Measurements from ENCODE around the gene TSPOAP1. TPM values are rescaled to one million over a fixed set of nuclear protein-coding genes. Genes with fewer than 3 reads are reported as not detected.
"Not testable (repeated sequence)": the region's sequence is repeated elsewhere in the genome, so short reads cannot be mapped to it uniquely, and the experiment has no call there.

The TSPOAP1 gene
- total RNA-seq, 2 experiments from 2014 or later, result 21.6 to 22.7 TPM

DNA sequence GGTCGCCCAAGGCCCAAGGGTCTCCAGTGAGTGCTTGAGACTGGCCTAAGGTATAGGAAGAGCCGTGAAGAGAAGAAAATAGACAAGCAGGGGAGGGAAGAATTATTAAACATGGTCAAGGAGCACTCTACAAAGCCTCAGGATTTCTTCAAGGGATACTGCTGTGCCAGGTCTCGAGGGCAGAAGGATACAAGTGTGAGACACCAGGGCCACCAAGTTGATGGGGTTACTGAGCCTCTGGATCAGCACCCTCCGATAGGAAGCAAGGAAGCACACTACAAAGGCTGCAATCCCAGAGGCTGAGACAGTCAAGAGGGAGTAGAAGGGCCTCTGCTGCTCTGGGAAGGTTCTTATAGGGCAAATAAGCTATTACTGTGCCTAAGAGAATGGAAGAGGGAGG is 16.9 kb upstream of the TSPOAP1 start:
- no peak for DNase-seq
- peak overlapping the region; percentile 92 for H3K4me3 Mint-ChIP-seq
- intact Hi-C loops (cut with micrococcal nuclease), result loop anchor here (2.0 kb wide), 1 partner anchor 339 kb away; the partner anchor contains the start of gene SRSF1
- no peaks in the 10 kb centered on the region for H3K27me3 Mint-ChIP-seq
- peak overlapping the region; percentile 98 for H3K27ac Mint-ChIP-seq
- peaks cover 62% of the 10 kb centered on the region for H3K4me1 Mint-ChIP-seq (ENCODE audit: low read depth)
- ChIA-PET POLR2A (interaction anchor here (1.6 to 18.3 kb wide), 8 partner anchors 8 to 338 kb away, joined by 5 to 1114 read pairs (median 14); partner anchors contain the start of genes HSF5, RNF43, SRSF1 and SUPT4H1), CTCF (interaction anchor here (0.6 to 5.0 kb wide), 18 partner anchors 9 to 147 kb away, joined by 3 to 113 read pairs (median 9); partner anchors contain the start of genes HSF5, RNF43 and TSPOAP1)
- no peaks in the 10 kb centered on the region for H3K9me3 Mint-ChIP-seq
- peaks cover 87% of the 10 kb centered on the region for H3K36me3 Mint-ChIP-seq

DNA sequence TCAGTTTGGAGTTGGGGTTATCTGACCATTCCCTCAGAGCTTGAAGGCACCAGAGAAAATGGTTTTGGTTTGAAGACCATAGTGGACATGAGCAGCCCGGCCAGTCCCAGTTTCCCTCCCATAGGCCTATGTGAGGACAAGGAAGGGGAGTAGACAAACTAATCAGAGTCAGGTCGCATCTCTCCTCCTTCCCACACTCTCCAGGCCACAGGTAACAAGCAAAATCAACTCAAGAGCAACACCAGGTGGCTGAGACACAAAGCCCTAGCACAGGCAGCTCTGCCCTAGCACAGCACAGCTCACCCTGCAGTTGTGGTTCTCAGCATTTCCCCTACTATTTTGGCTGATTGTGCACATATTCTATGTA is 16.2 kb upstream of the TSPOAP1 start:
- Mint-ChIP-seq H3K27ac (peak overlapping the region; percentile 98), H3K36me3 (peaks cover 94% of the 10 kb centered on the region), H3K9me3 (no peaks in the 10 kb centered on the region), H3K4me3 (peak overlapping the region; percentile 92), H3K27me3 (no peaks in the 10 kb centered on the region), H3K4me1 (ENCODE audit: low read depth) (peaks cover 62% of the 10 kb centered on the region)
- POLR2A ChIA-PET, result interaction anchor here (0.8 to 18.3 kb wide), 17 partner anchors 8 to 1493 kb away, joined by 3 to 1114 read pairs (median 5); partner anchors contain the start of genes HSF5, RNF43, SRSF1 and SUPT4H1
- intact Hi-C loops (cut with micrococcal nuclease), result loop anchor here (1.0 to 5.0 kb wide), 7 partner anchors 8 to 813 kb away; partner anchors contain the start of genes PRR11, RNF43, SKA2 and SRSF1
- CTCF ChIA-PET, result interaction anchor here (0.6 to 5.0 kb wide), 21 partner anchors 8 to 146 kb away, joined by 3 to 113 read pairs (median 6); partner anchors contain the start of genes HSF5, RNF43, SUPT4H1 and TSPOAP1
- DNase-seq, result peak; percentile 79

DNA sequence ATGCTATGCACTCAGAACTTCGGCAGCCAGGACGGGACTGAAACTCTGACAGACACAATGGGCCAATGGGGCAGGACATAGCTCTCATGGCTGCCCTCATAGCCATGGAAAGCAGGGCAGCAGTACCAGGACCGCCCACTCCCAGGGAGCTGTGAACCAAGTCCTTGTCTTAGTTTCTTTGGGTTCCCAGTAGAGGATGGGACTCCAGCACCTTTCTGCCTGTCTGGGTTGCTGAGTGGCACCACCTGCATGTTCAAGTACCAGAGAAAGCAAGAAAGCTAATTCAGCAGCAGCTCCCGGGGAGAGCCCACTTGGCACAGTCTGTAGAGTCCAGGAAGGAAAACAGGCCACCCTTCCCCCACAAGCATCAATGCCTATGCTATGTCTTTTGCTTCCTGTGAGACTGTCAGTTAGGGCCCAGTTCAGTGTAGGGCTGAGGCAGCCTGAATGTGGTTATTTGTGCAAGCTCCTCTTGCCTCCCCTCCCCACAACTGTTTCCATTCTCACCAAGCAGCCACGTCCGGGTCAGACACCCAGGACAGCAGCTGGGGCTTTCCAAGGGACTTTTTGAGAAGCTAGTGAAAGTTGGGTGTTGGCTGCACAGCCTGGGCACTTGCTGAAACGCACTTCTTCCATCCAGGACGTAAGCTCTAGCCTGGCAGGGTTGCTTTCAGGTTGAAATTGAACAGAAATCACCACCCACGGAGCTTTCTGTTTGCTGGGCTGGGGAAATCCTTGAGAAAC is 15.6 kb upstream of the TSPOAP1 start:
- H3K9me3 Mint-ChIP-seq, result no peaks in the 10 kb centered on the region
- peak overlapping the region; percentile 92 for H3K4me3 Mint-ChIP-seq
- peaks cover 56% of the 10 kb centered on the region for H3K4me1 Mint-ChIP-seq (ENCODE audit: low read depth)
- H3K27ac Mint-ChIP-seq, result peak overlapping the region; percentile 98
- no peaks in the 10 kb centered on the region for H3K27me3 Mint-ChIP-seq
- H3K36me3 Mint-ChIP-seq, result peaks cover 94% of the 10 kb centered on the region
- POLR2A ChIA-PET, result interaction anchor here (0.8 to 18.3 kb wide), 18 partner anchors 9 to 1494 kb away, joined by 3 to 1114 read pairs (median 5); partner anchors contain the start of genes HSF5, RNF43, SRSF1 and SUPT4H1
- DNase-seq, result peak; percentile 97
- intact Hi-C loops (cut with micrococcal nuclease), result loop anchor here (1.0 to 5.0 kb wide), 7 partner anchors 8 to 813 kb away; partner anchors contain the start of genes PRR11, RNF43, SKA2 and SRSF1
- CTCF ChIA-PET, result interaction anchor here (0.7 to 5.0 kb wide), 18 partner anchors 8 to 144 kb away, joined by 3 to 113 read pairs (median 8); partner anchors contain the start of genes HSF5, RNF43, SUPT4H1 and TSPOAP1

- peaks cover 45% of the 10 kb centered on the region for H3K4me1 Mint-ChIP-seq (ENCODE audit: low read depth)
- peak overlapping the region; percentile 92 for H3K4me3 Mint-ChIP-seq
- POLR2A ChIA-PET, result interaction anchor here (0.8 to 18.3 kb wide), 9 partner anchors 10 to 493 kb away, joined by 3 to 1114 read pairs (median 14); partner anchors contain the start of genes MRPS23, RNF43, SUPT4H1 and TSPOAP1
- DNase-seq, result peak; percentile 34
- H3K27me3 Mint-ChIP-seq, result no peaks in the 10 kb centered on the region
- intact Hi-C loops (cut with micrococcal nuclease), result loop anchor here (5.0 kb wide), 1 partner anchor 814 kb away; the partner anchor contains the start of genes PRR11 and SKA2
- H3K36me3 Mint-ChIP-seq, result peaks cover 85% of the 10 kb centered on the region
- CTCF ChIA-PET, result interaction anchor here (2.0 to 3.9 kb wide), 5 partner anchors 9 to 77 kb away, joined by 6 to 113 read pairs (median 48); partner anchors contain the start of genes SUPT4H1 and TSPOAP1
- H3K9me3 Mint-ChIP-seq, result no peaks in the 10 kb centered on the region
- H3K27ac Mint-ChIP-seq, result peak overlapping the region; percentile 98
Observed at GRCh38 chr17:58343131-58343530, 14.5 kb upstream of the TSPOAP1 start.

DNA sequence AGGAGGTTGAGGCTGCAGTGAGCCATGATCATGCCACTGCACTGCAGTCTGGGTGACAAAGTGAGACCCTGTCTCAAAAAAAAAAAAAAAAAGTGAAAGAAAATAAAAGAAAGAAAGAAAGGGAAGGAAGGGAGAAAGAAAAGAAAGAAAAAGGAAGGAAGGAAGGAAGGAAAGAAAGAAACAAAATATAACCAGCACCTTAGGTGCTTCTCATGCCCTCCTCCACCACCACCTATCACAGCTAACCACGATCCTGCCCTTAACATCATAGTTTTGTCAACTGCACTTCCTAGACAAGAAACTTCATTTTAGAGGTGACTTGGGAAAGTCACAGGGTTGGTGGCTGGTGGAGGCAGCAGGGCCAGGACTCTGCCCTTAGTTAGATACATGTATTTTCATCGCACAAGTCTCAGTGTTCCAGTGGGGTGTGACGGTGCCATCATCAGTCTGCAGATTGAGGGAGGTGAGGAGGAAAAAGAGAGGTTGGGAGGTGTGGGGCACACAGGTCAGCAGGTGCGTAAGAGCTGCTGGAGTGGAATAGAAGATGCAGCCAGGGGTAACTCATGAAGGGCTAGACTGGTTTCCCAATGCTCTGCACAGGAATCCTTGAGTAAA is 13.4 kb upstream of the TSPOAP1 start:
- Mint-ChIP-seq H3K36me3 (peaks cover 81% of the 10 kb centered on the region), H3K4me1 (ENCODE audit: low read depth) (peaks cover 37% of the 10 kb centered on the region), H3K27ac (peak overlapping the region; percentile 98), H3K4me3 (peak overlapping the region; percentile 92), H3K9me3 (no peaks in the 10 kb centered on the region), H3K27me3 (no peaks in the 10 kb centered on the region)
- ChIA-PET CTCF (interaction anchor here (3.5 to 7.2 kb wide), 3 partner anchors 9 to 24 kb away, joined by 45 to 113 read pairs (median 48); partner anchors contain the start of genes SUPT4H1 and TSPOAP1), POLR2A (interaction anchor here (0.6 to 18.3 kb wide), 9 partner anchors 11 to 1496 kb away, joined by 3 to 1114 read pairs (median 3); partner anchors contain the start of genes MKS1, MRPS23, SUPT4H1 and TSPOAP1)
- intact Hi-C loops (cut with micrococcal nuclease), result loop anchor here (5.0 kb wide), 1 partner anchor 815 kb away; the partner anchor contains the start of genes PRR11 and SKA2
- DNase-seq, result peak; percentile 42

DNA sequence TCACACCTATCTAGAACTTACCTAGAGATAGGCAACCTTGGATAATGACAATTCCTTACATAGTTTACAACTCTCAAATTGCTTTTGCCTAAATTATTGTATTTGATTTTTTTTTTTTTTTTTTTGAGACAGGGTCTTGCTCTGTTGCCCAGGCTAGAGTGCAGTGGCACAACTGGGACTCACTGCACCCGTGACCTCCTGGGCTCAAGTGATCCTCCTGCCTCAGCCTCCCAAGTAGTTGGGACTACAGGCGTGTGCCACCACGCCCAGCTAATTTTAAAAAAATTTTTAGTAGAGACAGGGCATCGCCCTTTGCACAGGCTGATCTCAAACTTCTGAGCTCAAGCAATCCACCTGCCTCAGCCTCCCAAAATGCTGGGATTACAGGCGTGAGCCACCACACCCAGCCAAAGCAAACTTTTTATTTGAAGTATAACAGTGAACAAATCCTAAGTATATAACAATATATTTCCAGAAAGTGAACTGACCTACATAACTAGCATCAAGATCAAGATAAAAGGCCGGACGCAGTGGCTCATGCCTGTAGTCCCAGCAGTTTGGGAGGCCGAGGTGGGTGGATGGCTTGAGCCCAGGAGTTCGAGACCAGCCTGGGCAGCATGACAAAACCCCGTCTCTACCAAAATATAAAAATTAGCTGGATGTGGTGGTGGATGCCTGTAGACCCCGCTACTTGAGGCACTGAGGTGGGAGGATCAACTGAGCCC is 12.7 kb upstream of the TSPOAP1 start:
- H3K9me3 Mint-ChIP-seq, H3K27me3 Mint-ChIP-seq: not testable (repeated sequence)
- intact Hi-C loops (cut with micrococcal nuclease), result loop anchor here (5.0 kb wide), 1 partner anchor 816 kb away; the partner anchor contains the start of genes PRR11 and SKA2
- H3K4me1 Mint-ChIP-seq (ENCODE audit: low read depth), result peaks cover 36% of the 10 kb centered on the region
- ChIA-PET CTCF (interaction anchor here (0.7 to 7.2 kb wide), 4 partner anchors 8 to 75 kb away, joined by 3 to 45 read pairs (median 22); partner anchors contain the start of gene SUPT4H1), POLR2A (interaction anchor here (0.6 to 18.3 kb wide), 11 partner anchors 11 to 1496 kb away, joined by 3 to 1114 read pairs (median 4); partner anchors contain the start of genes MKS1, MTMR4, SUPT4H1 and TSPOAP1)
- peak overlapping the region; percentile 92 for H3K4me3 Mint-ChIP-seq
- H3K36me3 Mint-ChIP-seq, result peaks cover 79% of the 10 kb centered on the region
- peak overlapping the region; percentile 98 for H3K27ac Mint-ChIP-seq
- DNase-seq, result peak; percentile 29

DNA sequence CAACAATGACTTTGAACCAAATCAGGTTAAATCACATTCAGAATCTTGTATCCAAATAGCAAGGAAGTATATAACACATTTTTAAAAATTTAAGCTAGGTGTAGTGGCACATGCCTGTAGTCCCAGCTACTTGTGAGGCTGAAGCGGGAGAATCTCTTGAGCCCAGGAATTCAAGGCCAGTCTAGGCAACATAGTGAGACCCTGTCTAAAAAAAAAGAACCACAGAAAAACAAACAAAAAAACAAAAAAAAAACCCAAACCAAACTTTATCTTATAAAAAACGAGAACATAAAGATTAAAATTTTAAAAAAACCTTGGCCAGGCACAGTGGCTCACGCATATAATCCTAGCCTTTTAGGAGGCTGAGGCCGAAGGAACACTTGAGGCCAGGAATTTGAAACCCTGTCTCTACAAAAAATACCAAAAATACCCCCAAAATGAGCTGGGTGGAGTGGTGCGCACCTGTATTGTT is 11.8 kb upstream of the TSPOAP1 start:
- H3K27ac Mint-ChIP-seq, result peak overlapping the region; percentile 98
- peaks cover 75% of the 10 kb centered on the region for H3K36me3 Mint-ChIP-seq
- peak overlapping the region; percentile 92 for H3K4me3 Mint-ChIP-seq
- no peak for DNase-seq
- CTCF ChIA-PET, result interaction anchor here (1.2 to 7.2 kb wide), 3 partner anchors 8 to 23 kb away, joined by 5 to 45 read pairs (median 40); partner anchors contain the start of gene SUPT4H1
- no peaks in the 10 kb centered on the region for H3K27me3 Mint-ChIP-seq
- intact Hi-C loops (cut with micrococcal nuclease), result loop anchor here (5.0 kb wide), 1 partner anchor 817 kb away; the partner anchor contains the start of genes PRR11 and SKA2
- POLR2A ChIA-PET, result interaction anchor here (0.7 to 18.3 kb wide), 9 partner anchors 10 to 1497 kb away, joined by 3 to 1114 read pairs (median 4); partner anchors contain the start of genes MTMR4, SRSF1, SUPT4H1 and TSPOAP1
- peaks cover 36% of the 10 kb centered on the region for H3K4me1 Mint-ChIP-seq (ENCODE audit: low read depth)
- H3K9me3 Mint-ChIP-seq, result no peaks in the 10 kb centered on the region

GRCh38 chr17:58339755-58340404 is 11.3 kb upstream of the TSPOAP1 start:
- CTCF ChIA-PET, result interaction anchor here (4.9 to 7.2 kb wide), 2 partner anchors 12 to 22 kb away, joined by 40 to 45 read pairs; partner anchors contain the start of gene SUPT4H1
- peak overlapping the region; percentile 98 for H3K27ac Mint-ChIP-seq
- peaks cover 32% of the 10 kb centered on the region for H3K4me1 Mint-ChIP-seq (ENCODE audit: low read depth)
- intact Hi-C loops (cut with micrococcal nuclease), result loop anchor here (5.0 to 10.0 kb wide), 5 partner anchors 177 to 1502 kb away; partner anchors contain the start of genes PRR11, SKA2 and TRIM37
- peaks cover 75% of the 10 kb centered on the region for H3K36me3 Mint-ChIP-seq
- no peaks in the 10 kb centered on the region for H3K27me3 Mint-ChIP-seq
- peak; percentile 50 for DNase-seq
- peak overlapping the region; percentile 92 for H3K4me3 Mint-ChIP-seq
- POLR2A ChIA-PET, result interaction anchor here (0.9 to 18.5 kb wide), 9 partner anchors 1 to 1498 kb away, joined by 3 to 1114 read pairs (median 21); partner anchors contain the start of genes SRSF1, SUPT4H1 and TSPOAP1
- no peaks in the 10 kb centered on the region for H3K9me3 Mint-ChIP-seq

- Mint-ChIP-seq H3K36me3 (peaks cover 77% of the 10 kb centered on the region), H3K27me3 (no peaks in the 10 kb centered on the region), H3K4me1 (ENCODE audit: low read depth) (peaks cover 29% of the 10 kb centered on the region), H3K27ac (peak overlapping the region; percentile 98), H3K9me3 (no peaks in the 10 kb centered on the region), H3K4me3 (peak overlapping the region; percentile 92)
- DNase-seq, result peak; percentile 93
- ChIA-PET POLR2A (interaction anchor here (0.9 to 18.5 kb wide), 10 partner anchors 0 to 1499 kb away, joined by 3 to 1114 read pairs (median 17); partner anchors contain the start of genes SRSF1, SUPT4H1 and TSPOAP1), CTCF (interaction anchor here (1.2 to 7.2 kb wide), 4 partner anchors 12 to 79 kb away, joined by 5 to 45 read pairs (median 28); partner anchors contain the start of genes RNF43 and SUPT4H1)
- intact Hi-C loops (cut with micrococcal nuclease), result loop anchor here (1.0 to 10.0 kb wide), 6 partner anchors 10 to 1503 kb away; partner anchors contain the start of genes SUPT4H1 and TRIM37
Observed at GRCh38 chr17:58338841-58339754, 10.5 kb upstream of the TSPOAP1 start.

Data from activated CD4-positive, alpha-beta memory T cell treated with anti-CD3 and anti-CD28 coated beads for 36 hours (primary cell).